Stimulated activated CD8-positive, alpha-beta memory T cell treated with anti-CD3 and anti-CD28 coated beads, Interleukin-2, amount 100 ng/mL, for 1 hour (primary cell): ENCODE measurements around the gene ZNF730.
"Not testable (repeated sequence)": the region's sequence is repeated elsewhere in the genome, so short reads cannot be mapped to it uniquely, and the experiment has no call there.

Source experiments
- DNase-seq, 2 donors: peaks; one replicate each; pipeline ENCODE4 v3.0.0-alpha.2; 2020; ENCODE audit warnings: low read depth in 2 of 2

The ZNF730 gene

DNA sequence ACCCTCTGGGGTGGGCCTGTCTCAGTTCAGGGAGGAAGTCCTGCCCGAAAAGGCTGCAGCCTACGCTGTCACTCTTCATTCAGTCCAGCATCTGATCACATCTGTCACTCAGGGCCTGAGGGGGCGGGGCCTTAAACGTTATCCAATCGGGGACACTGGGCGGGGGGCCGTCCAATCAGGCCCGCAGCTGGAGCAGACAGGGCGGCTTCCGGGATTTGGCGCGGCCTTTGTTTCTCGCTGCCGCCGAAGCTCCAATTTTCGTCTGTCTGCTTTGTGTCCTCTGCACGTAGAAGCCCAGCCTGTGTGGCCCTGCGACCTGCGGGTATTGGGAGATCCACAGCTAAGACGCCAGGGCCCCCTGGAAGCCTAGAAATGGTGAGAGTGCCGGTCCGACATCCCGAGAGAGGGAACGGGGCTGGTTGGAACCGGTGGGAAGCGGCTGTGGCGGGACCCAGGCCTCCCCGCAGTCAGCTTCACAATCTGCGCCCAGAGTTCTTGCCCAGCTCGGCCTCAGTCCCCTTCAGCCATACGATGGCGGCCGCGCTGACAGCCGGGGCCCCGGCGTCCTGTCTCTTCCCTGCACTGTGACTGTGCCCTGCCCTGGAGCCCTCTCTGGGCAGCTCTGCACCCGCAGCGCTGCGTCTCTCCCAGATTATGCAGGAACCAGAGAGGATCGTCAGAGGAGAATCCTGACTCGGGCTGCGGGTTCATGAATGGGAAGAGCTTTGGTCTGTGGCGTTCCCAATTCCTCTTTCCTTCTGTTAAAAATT is at the start of gene ZNF730:
Gene ZNF730 (plus strand): TSS at position 224 of the 770 bp plus-strand sequence. CDS start 149 bp downstream, at position 373.
- peak; percentile 2 to 32 for DNase-seq

- DNase-seq = no peak
Observed at GRCh38 chr19:23070353-23071146, 46.3 kb upstream of the ZNF730 start.

- DNase-seq = no peak
Observed at GRCh38 chr19:23071147-23071511, 45.7 kb upstream of the ZNF730 start.

DNA sequence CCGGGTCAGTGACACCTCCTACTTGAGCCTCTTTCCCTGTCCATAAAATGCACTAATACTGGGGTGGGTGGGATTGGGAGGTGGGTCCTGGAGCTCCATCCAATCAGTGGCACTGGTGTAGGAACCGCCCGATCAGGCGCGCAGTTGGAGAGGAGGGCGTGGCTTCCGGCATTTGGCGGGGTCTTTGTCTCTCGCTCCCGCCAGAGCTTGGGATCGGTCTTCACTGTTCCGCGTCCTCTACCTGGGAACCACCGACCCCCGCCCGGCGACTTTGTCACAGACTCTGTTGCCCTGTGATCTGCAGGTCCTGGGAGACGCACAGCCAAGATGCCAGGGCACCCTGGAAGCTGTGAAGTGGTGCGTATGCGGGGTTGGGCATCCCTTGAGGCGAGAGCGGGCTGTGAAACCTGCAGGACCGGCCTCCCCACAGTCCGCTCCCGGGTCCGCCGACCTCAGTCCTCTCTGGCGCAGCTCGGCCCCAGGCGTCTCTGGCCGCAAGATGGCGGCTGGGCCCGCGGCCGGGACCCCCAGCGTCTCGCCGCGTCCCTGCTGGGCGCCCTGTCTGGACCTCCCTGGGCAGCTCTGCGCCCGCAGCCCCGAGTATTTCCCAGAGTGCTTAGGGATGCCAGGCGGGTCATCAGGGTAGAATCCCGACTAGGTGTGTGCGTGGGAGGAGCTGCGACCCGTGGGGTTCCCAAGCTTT is 41.6 kb upstream of the ZNF730 start:
- no peak for DNase-seq

DNA sequence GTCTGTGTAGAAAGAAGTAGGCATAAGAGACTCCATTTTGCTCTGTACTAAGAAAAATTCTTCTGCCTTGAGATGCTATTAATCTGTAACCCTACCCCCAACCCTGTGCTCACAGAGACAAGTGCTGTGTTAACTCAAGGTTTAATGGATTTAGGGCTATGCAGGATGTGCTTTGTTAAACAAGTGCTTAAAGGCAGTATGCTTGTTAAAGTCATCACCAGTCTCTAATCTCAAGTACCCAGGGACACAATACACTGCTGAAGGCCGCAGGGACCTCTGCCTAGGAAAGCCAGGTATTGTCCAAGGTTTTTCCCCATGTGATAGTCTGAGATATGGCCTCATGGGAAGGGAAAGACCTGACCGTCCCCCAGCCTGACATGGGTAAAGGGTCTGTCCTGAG is 39.0 kb upstream of the ZNF730 start:
- DNase-seq = not testable (repeated sequence)

DNA sequence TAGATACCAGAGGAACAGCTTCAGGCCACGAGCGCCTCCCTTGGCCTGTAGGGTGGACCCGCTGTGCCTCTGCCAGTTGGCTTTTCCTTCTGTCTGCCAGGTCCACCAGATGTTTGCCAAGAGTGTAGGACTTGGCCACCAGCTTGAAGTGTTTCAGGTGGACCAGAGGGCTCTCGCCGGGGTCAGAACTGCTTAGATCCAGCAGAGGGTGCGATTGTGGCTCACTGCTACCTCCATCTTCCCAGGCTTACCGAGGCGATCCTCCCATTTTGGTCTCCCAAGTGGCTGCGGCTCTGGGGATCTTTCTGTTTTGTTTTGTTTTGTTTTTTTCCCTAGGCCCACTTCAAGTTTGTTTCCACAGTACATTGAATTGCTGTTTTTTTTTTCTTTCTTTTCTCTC is 23.0 kb upstream of the ZNF730 start:
- no peak for DNase-seq

- DNase-seq = no peak
Observed at GRCh38 chr19:23095418-23095817, 21.4 kb upstream of the ZNF730 start.

DNA sequence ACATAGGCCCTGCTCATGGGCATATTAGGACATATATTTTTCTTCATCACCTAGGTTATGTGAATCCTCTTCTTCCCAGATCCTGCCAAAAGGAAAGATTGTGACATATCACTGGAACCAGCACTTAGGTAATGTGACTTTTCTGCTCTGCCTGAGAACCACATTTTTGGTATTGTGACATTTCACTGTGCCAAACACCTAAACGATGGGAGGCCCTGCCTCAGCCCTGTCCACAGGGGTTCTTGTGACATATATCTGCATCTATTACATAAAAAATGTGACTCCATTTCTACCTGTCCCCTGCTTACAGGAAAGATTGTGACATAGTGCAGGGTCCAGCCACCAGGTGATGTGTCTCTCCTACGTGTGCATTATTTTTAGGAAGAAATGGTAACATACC is 18.5 kb upstream of the ZNF730 start:
- DNase-seq = no peak

DNA sequence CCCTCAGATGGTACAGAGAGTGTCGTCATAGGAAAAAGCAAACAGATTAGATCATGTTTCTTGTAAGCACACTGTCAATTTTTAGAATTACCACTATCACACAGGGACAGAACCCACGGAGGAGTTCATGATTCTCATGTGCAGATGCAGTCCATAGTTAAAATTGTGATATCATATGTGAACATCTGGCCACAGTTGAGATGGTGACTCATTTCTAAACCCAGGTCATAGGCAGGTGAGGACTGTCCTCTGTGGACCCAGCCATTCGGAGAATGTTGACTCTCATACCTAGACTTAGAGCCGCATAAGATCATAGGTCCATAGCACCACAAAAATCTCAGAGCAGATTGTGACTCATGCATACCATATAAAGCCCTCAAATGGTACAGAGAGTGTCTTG is 17.8 kb upstream of the ZNF730 start:
- no peak for DNase-seq

GRCh38 chr19:23099966-23100365 is 16.9 kb upstream of the ZNF730 start:
- DNase-seq = no peak

DNA sequence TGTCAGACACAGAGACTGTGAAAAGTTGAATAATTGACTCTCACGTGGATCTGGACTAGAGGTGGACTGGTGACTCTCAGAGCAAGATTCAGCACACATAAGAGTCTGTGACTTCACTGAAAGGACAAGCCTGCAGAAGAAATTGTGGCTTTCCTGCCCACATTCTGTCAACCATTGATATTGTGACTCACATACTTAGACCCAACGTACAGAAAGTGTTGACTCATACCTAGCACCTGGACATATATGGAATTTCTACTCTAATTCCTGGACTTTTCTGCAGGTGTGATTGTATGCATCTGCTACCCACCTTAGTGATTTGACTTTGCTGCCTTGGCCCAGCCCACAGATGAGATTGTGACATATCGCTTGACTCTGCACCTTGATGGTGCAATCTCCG is 15.6 kb upstream of the ZNF730 start:
- DNase-seq = no peak

DNA sequence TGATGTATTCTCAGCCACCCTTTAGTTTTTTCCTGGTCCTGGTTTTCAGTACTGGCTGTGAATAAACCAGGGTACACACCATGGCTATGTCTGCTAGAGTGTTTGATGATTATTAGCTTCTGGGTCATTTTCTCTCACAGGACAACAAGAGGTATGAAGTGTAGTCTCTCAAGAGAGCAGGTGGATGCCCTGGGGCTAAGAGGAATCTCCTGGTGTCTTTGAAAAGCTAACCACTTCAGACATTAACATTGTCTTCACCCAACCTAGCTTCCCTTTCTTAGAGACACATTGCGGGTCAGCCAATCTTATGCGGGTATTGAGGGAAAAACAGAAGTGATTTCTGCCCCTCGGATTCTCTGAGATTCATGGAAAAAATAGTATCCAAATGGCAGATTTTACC is 1.6 kb downstream of the ZNF730 start:
- DNase-seq = no peak

GRCh38 chr19:23134211-23134610 is 17.4 kb downstream of the ZNF730 start:
- not testable (repeated sequence) for DNase-seq

DNA sequence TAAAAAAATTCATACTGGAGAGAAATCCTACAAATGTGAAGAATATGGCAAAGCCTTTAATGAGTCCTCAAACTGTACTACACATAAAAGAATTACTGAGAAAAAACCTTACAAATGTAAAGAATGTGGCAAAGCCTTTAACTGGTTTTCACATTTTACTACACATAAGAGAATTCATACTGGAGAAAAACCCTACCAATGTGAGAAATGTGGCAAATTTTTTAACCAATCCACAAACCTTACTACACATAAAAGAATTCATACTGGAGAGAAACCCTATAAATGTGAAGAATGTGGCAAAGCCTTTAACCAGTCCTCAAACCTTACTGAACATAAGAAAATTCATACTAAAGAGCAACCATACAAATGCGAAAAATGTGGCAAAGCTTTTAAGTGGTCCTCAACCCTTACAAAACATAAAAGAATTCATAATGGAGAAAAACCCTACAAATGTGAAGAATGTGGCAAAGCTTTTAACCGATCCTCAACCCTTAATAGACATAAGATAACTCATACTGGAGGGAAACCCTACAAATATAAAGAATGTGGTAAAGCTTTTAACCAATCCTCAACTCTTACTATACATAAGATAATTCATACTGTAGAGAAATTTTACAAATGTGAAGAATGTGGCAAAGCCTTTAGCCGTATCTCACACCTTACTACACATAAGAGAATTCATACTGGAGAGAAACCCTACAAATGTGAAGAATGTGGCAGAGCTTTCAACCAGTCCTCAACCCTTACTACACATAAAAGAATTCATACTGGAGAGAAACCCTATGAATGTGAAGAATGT is 29.0 kb downstream of the ZNF730 start:
- no peak for DNase-seq

- no peak for DNase-seq
Observed at GRCh38 chr19:23160766-23161165, 43.9 kb downstream of the ZNF730 start.

DNA sequence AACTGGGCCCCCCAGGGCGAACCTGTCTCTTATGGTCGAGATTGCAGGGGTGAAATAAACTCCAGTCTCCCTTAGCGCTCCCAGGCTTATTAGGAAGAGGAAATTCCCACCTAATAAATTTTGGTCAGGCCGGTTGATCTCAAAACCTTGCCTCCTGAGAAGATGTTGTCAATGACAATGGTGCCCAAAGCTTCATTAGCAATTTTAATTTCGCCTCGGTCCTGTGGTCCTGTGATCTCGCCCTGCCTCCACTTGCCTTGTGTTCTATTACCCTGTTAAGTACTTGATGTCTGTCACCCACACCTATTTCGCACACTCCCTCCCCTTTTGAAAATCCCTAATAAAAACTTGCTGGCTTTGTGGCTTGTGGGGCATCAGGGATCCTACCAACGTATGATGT is 51.5 kb downstream of the ZNF730 start:
- DNase-seq = not testable (repeated sequence)

DNA sequence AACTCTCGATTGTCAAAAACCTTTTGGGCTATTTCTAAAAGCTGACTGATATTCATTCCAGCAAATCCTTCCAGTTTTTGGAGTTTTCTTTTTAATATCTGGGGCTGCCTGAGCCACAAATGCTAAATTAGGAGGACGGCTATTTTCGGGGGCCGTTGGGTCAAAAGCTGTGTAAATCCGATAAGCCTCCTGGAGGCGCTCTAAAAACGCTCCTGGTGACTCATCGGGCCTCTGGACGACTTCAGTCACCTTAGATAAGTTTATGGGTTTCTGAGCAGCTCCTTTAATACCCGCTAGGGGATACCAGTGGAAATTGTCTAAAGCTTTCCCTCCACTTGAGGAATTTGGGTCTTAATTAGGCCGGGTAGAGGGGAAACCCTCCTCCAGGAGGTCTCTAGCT is 66.4 kb downstream of the ZNF730 start:
- no peak for DNase-seq

DNA sequence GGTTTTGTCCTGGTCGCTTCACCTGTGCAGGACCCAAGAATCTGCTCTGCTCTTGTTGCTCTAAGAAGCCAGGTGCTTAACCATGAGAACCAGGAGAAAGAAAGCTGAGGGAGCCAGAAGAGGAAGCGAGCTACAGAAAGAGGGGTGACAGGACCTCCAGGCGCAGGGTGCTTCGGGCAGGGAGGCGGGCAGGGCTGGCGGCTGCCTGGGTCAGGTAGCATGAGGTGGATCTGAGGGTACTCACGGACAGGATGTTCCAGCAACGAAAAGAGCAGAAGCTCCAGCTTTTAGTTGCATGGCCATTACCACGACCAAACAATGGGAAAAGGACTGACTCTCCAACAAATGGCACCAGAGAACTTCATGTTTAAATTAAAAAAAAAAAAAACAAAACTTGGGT is 73.5 kb downstream of the ZNF730 start:
- DNase-seq = no peak
